Measurements from ENCODE around the gene CYP24A1. TPM values are rescaled to one million over a fixed set of nuclear protein-coding genes. Genes with fewer than 3 reads are reported as not detected.
A peak's percentile ranks its signal among the peaks of the same experiment; 100 is the strongest.
"Not testable (repeated sequence)": the region's sequence is repeated elsewhere in the genome, so short reads cannot be mapped to it uniquely, and the experiment has no call there.

CYP24A1 gene
- polyA plus RNA-seq, 6 donors from 2014 or later: not detected

DNA sequence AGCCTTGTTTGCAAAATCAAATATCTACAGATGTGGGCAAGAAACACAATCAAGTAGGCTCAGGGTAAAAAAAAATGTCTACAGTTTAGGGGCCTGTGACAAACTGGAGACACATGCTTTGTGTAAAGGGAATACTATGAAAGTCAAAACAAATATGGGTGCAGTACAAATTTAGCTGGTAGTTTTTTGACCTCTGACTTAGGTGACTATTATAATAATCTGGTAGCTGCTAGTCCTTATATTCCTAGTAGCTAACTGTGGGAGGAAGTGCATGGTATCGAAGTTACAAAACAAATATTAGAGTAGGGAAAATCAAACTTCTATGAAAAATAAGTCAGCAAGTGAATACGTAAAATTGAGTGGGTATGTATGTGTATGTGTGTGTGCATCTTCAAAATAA is 35.4 kb downstream of the CYP24A1 start:
- Mint-ChIP-seq H3K9me3 (peaks cover 0 to 14% (median 0%) of the 10 kb centered on the region in 7 donors), H3K27me3 (peaks cover 9 to 26% (median 12%) of the 10 kb centered on the region in 3 donors), H3K27ac (no peak overlapping the region), H3K4me1 (no peaks in the 10 kb centered on the region), H3K4me3 (no peak overlapping the region), H3K36me3 (no peaks in the 10 kb centered on the region)
- ATAC-seq (ENCODE audit: low read depth in 2 of 2): no peak
- DNase-seq: no peak

DNA sequence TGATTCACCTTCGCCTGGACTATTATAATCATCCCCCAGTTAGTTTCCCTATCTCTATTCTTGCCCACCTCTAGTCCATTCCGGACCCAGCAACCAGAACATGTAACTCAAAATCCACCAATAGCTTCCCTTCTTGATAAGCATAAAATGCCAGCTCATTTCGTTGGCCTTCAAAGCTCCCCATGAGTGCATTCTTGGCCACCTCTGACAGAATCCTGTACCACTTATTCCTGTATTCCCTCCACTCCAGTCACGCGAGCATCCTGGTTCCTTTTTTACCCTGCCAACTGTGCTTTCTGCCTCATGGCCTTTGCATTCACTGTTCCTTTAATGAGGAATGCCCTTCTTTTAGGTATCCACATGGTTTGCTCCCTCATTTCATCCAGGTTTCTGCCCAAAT is 36.7 kb downstream of the CYP24A1 start:
- DNase-seq: no peak
- Mint-ChIP-seq H3K27ac (no peak overlapping the region), H3K36me3 (no peaks in the 10 kb centered on the region), H3K4me1 (no peaks in the 10 kb centered on the region), H3K27me3 (peaks cover 9 to 18% (median 12%) of the 10 kb centered on the region in 3 donors), H3K9me3 (peaks cover 0 to 12% (median 0%) of the 10 kb centered on the region in 7 donors), H3K4me3 (no peak overlapping the region)
- ATAC-seq (ENCODE audit: low read depth in 2 of 2): no peak

DNA sequence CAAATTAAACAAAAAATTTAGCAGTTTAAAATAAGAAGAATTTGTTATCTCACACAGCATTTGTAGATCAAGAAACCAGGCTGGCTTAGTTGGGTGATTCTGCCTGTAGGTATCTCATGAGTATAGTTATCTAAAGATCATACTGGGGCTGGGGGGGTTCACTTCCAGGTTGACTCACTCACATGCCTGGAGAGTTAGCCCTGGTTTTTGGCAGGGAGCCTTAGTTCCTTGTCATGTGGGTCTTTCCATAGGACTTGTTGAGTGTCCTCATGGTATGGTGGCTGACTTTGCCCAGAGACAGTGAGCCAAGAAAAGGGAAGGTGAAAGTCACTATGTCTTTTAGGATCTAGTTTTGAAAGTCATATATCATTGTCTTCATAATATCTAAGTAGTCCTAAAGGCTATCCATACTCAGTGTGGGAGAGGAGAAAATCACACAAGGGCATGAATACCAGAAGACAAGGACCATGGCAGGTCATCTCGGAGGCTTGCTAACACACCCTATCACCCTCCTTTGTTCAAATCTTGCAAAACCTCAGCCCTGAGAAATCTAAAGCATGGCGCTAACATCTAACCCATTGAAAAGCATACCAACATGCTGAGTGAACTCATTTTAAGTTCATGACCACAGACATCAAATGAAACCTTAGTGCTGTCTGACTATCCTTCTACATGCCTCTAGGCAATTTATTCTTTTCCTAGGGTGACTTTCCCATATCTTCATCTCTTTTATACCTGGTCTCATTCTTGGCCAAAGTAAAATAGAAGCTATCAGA is 39.2 kb downstream of the CYP24A1 start:
- H3K4me1 Mint-ChIP-seq: no peaks in the 10 kb centered on the region
- ATAC-seq (ENCODE audit: low read depth in 2 of 2) (no peak), DNase-seq (no peak)
- H3K9me3 Mint-ChIP-seq: peaks cover 0 to 5% (median 2%) of the 10 kb centered on the region in 7 donors
- H3K27ac Mint-ChIP-seq: no peak overlapping the region
- no peak overlapping the region for H3K4me3 Mint-ChIP-seq
- H3K27me3 Mint-ChIP-seq: peaks cover 8 to 9% (median 9%) of the 10 kb centered on the region in 3 donors
- H3K36me3 Mint-ChIP-seq: peaks cover 0 to 4% of the 10 kb centered on the region in 2 donors

DNA sequence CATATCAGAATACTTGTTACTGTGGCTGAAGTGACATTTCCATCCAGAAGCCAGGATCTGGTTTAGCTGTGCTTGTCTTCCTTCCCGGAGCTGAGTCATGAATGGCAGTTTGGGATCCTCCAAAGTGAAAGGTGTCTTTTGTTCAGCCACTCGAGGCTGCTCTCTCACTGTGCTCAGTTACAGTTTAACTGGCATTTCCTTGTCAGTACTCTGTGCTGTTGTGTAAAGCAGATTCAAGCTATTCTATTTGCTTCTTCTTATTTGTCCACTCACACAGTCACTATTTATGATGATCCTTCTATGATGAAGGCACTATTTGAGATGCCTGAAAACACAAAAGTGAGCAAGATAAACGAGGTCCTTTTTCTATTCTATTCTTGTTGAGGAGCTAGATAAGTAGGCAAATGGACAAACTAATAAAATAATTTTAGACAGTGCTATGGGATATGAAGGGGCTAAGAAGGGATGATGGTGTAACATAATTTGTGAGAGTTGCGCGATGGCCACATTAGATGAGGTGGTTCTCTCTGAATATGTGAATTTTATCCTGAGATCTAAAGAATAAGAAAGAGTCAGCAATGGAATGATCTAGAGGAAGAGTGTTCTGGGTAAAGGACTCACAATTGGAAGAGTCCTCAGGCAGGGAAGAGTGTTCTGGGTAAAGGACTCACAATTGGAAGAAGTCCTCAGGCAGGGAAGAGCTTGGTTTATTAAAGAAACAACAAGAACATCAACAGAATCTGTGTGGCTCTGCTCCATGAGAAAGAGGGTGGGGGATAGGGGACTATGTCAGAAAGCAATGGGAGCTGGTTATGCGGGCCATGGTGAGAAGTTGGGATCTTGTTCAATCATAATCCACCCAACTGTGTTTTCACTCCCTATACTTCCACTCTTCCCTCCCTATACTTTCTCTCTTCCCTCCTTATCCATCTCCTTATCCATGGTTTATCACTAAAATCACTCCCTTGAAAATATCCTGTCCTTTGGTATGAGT is 40.1 kb downstream of the CYP24A1 start:
- peaks cover 3 to 8% (median 4%) of the 10 kb centered on the region in 3 donors for H3K27me3 Mint-ChIP-seq
- H3K9me3 Mint-ChIP-seq: peaks cover 0 to 10% (median 4%) of the 10 kb centered on the region in 7 donors
- H3K4me3 Mint-ChIP-seq: no peak overlapping the region
- H3K4me1 Mint-ChIP-seq: no peaks in the 10 kb centered on the region
- DNase-seq (no peak), ATAC-seq (ENCODE audit: low read depth in 2 of 2) (no peak)
- H3K27ac Mint-ChIP-seq: no peak overlapping the region
- peaks cover 0 to 7% of the 10 kb centered on the region in 2 donors for H3K36me3 Mint-ChIP-seq

DNA sequence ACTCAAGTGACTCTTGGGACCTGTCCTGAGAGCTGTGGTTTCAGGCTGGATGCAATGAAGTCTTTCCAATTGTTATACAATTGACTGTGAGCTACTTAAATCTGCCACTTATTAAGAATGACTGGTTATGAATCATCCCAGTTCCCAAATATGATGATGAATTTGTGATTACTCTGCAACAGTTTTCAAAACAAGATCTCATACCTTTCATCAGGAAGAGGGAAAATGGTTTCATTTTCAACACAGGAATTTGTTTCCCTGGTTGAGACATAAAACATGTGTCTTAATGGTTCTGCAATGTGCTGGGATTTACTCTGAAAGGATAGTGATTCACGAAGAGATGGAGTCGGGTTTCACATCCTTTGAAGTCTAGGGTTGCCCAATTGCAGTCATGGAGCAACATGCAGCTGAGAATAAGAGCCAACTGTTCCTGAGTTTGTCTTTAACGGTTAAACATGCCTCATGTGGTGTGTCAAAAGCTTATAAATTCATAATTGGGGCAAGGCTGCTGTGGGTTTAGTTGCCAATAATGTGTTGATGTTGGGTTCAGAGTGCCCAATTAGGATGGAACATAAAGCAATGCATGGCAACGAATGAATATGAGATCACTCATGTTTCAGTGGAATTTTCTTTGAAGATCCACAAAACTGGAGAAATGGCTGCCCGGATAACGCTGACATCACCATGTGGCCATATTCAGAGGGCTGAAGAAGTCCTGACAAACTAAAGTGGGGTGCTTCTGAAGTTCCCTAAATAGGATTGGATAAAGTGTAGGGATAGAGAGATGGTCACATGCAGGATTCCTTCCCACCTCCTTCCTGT is 41.0 kb downstream of the CYP24A1 start:
- no peak for DNase-seq
- peaks cover 0 to 7% of the 10 kb centered on the region in 2 donors for H3K36me3 Mint-ChIP-seq
- H3K27ac Mint-ChIP-seq: no peak overlapping the region
- H3K27me3 Mint-ChIP-seq: peaks cover 0 to 7% (median 4%) of the 10 kb centered on the region in 3 donors
- no peak for ATAC-seq (ENCODE audit: low read depth in 2 of 2)
- H3K4me1 Mint-ChIP-seq: no peaks in the 10 kb centered on the region
- H3K9me3 Mint-ChIP-seq: peaks cover 0 to 10% (median 6%) of the 10 kb centered on the region in 7 donors
- no peak overlapping the region for H3K4me3 Mint-ChIP-seq

DNA sequence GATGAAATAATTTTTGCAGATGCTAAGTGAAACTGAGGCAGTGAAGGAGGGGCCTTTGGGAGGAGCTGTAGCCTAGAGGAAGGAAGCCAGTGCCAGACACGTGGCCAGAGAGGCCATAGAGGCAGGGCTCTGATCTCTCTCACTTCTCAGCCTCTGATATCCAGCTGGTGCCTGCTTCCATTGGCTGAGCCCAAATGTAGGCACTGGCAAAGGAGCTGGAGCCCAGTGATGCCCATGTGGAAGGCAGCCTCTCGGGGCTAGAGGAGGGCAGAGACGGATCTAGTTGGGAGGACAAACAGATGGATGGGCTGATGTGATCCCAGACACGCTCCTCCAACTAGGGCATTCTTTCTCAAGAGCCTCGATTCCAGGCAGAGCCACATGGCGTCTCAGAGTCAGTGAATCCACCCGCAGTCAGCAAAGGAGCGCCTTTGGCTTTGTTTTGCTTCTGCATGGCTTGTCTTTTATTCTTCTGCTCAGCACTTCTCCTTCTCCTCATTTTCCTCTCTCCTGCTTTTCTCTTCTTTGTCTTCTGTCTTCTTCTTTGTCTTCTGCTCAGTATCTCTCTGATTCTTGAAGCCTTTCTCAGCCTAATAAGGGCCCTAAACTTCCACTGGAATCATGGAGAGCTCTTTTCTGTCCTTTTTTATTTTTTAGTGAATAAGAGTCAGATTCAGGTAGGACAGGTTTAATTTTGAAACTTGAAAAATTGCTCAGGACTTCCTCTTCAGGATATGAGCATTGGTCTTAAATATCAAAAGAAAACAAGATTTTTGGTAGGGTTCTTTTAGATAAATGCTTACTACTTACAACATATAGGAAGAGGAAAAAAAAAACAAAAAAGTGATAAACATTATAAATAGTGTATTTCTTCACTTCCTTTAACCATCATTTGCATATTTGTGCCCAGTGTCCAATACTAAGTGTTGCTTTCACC is 41.8 kb downstream of the CYP24A1 start:
- Mint-ChIP-seq H3K9me3 (peaks cover 0 to 10% (median 6%) of the 10 kb centered on the region in 7 donors), H3K27ac (peak overlapping the region in 1 of 6 donors; percentile 6), H3K36me3 (peaks cover 0 to 7% of the 10 kb centered on the region in 2 donors), H3K4me1 (no peaks in the 10 kb centered on the region), H3K27me3 (peaks cover 0 to 7% (median 4%) of the 10 kb centered on the region in 3 donors), H3K4me3 (no peak overlapping the region)
- DNase-seq (no peak), ATAC-seq (ENCODE audit: low read depth in 2 of 2) (no peak)

DNA sequence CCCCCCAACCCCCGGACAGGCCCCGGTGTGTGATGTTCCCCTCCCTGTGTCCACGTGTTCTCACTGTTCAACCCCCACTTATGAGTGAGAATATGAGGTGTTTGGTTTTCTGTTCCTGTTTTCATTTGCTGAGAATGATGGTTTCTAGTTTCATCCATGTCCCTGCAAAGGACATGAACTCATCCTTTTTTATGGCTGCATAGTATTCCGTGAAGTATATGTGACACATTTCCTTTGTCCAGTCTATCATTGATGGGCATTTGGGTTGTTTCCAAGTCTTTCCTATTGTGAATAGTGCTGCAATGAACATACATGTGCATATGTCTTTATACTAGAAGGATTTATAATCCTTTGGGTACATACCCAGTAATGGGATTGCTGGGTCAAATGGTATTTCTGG is 42.7 kb downstream of the CYP24A1 start:
- not testable (repeated sequence) for H3K27ac Mint-ChIP-seq; H3K9me3 Mint-ChIP-seq; H3K27me3 Mint-ChIP-seq; ATAC-seq (ENCODE audit: low read depth in 2 of 2); H3K4me3 Mint-ChIP-seq; H3K36me3 Mint-ChIP-seq; H3K4me1 Mint-ChIP-seq; DNase-seq

DNA sequence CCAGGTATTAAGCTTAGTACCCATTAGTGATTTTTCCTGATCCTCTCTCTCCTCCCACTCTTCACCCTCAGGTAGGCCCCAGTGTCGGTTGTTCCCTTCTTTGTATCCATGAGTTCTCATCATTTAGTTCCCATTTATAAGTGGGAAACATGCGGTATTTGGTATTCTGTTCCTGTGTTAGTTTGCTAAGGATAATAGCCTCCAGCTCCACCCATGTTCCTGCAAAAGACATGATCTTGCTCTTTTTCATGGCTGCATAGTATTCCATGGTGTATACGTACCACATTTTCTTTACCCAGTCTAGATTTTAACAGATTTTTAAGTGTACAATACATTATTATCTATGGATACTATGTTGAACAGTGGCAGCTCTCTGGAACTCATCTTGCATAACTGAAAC is 44.4 kb downstream of the CYP24A1 start:
- Mint-ChIP-seq H3K4me1 (no peaks in the 10 kb centered on the region), H3K27ac (no peak overlapping the region), H3K4me3 (no peak overlapping the region), H3K36me3 (peaks cover 0 to 7% of the 10 kb centered on the region in 2 donors), H3K9me3 (peaks cover 0 to 10% (median 7%) of the 10 kb centered on the region in 7 donors), H3K27me3 (peaks cover 0 to 7% (median 4%) of the 10 kb centered on the region in 3 donors)
- DNase-seq (no peak), ATAC-seq (ENCODE audit: low read depth in 2 of 2) (no peak)

DNA sequence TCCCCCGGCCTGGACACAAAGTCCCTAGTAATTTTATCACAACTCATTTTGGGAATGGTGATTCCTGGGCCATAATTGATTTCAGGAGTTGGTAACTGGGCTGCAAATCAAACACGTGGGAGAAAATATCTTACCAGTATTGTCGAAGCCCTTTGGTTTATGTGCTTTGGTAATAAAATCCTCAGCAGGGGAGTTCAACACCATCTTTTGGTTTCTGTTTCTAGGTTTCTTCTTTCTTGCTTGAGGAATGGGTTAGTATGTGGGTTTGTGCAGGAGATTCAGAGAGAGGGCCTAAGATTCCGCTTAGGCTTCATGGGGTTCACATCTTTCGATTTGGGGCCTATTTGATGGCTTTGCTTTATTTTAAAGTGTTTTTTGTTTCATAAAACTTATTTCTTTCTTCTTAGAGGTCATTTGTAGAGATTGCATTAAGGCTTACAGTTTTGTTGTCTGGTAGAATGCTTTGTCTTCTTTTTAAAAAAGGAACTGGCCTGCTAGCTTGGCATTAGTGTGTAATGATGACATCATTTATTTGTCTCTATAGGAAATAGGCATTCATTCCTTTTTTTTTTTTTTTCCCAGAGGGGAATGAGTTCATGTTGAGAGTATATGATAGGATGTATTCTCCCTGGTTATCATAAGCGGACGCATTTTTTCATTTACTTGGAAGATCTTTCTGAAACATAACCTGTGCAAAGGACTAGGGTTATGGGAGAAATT is 45.8 kb downstream of the CYP24A1 start:
- H3K27me3 Mint-ChIP-seq: peaks cover 0 to 7% (median 4%) of the 10 kb centered on the region in 3 donors
- ATAC-seq (ENCODE audit: low read depth in 2 of 2) (no peak), DNase-seq (no peak)
- H3K9me3 Mint-ChIP-seq: peaks cover 0 to 10% (median 7%) of the 10 kb centered on the region in 7 donors
- H3K4me1 Mint-ChIP-seq: no peaks in the 10 kb centered on the region
- H3K27ac Mint-ChIP-seq: peak overlapping the region in 1 of 6 donors; percentile 8
- peaks cover 0 to 7% of the 10 kb centered on the region in 2 donors for H3K36me3 Mint-ChIP-seq
- no peak overlapping the region for H3K4me3 Mint-ChIP-seq

DNA sequence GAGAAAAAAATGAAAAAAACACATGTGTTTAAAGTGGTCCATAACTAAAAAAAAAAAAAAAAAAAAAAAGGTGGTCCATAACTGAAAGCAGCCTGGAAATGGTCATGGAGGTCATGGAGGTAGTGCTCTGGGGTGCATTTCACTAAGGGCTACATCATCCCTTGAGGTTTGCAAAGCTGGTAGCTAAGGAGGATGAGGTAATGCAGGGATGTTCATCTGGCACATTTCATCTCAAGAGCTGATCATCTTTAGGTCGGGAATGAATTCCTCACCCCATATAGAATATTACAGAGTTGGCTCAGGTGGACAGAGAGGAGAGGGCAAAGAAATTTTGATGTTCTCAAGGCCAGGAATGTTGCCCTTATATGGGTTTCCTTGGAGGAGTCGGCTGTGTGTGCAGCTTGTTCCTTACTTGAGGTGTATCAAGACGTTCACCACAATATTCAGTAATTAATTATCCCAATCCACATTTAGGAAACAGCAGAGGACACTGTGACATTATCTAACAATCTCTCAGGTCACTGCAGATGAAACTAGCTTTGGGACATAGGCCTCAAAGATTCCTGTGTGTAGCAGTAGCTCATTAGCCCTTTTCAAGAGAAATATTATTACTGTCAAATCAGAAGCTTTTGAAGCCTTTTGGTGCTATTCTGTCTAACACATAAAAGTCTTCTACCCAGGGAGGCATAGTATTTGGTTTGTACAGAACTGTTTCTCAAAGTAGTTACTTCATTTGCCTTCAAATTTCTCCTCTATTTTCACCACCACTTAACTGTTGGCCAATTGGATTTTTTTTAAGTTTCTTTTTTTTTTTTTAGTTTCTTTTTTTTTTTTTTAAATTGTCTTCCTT is 46.8 kb downstream of the CYP24A1 start:
- ATAC-seq (ENCODE audit: low read depth in 2 of 2): no peak
- Mint-ChIP-seq H3K4me3 (no peak overlapping the region), H3K27me3 (peaks cover 0 to 7% (median 4%) of the 10 kb centered on the region in 3 donors), H3K27ac (no peak overlapping the region), H3K9me3 (peaks cover 0 to 10% (median 7%) of the 10 kb centered on the region in 7 donors), H3K4me1 (peaks cover 2 to 4% (median 2%) of the 10 kb centered on the region in 3 donors), H3K36me3 (peaks cover 0 to 7% of the 10 kb centered on the region in 2 donors)
- DNase-seq: no peak

DNA sequence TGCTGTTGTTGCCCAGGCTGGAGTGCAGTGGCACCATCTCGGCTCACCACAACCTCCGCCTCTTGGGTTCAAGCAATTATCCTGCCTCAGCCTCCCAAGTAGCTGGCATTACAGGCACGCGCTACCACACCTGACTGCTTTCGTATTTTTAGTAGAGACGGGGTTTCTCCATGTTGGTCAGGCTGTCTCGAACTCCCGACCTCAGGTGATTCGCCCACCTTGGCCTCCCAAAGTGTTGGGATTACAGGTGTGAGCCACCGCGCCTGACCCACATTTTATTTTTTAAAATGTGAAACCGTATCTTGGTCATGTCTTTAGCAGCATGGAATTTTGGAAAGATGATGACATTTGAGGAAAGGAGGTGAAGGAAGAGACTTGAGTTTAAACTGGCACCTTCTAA is 47.5 kb downstream of the CYP24A1 start:
- not testable (repeated sequence) for H3K27ac Mint-ChIP-seq; H3K4me1 Mint-ChIP-seq; ATAC-seq (ENCODE audit: low read depth in 2 of 2); DNase-seq; H3K36me3 Mint-ChIP-seq; H3K4me3 Mint-ChIP-seq; H3K9me3 Mint-ChIP-seq; H3K27me3 Mint-ChIP-seq
